Activated CD8-positive, alpha-beta T cell treated with anti-CD3 and anti-CD28 coated beads for 36 hours (primary cell): ENCODE measurements around the gene MAP4K1. TPM values are rescaled to one million over a fixed set of nuclear protein-coding genes. Genes with fewer than 3 reads are reported as not detected.

Experiments used
- ATAC-seq: fragments of 200-7000 bp; cut with Tn5 transposase; one replicate; pipeline ENCODE4 v1.10.0; 2021; ENCODE audit warnings: mild to moderate bottlenecking, moderate library complexity
- CTCF ChIA-PET: fragments of 350-600 bp; sonication (Branson Sonifier 250); formaldehyde crosslinking; loops from one replicate; lab custom pipeline; 2021; ENCODE audit warnings: antibody characterized with exemption; lab: Charles Lee
- POLR2A ChIA-PET: fragments of 350-600 bp; sonication (Branson Sonifier 250); formaldehyde crosslinking; loops from one replicate; lab custom pipeline; 2021; ENCODE audit warnings: antibody characterized with exemption; lab: Charles Lee
- DNase-seq: peaks from one replicate; pipeline ENCODE4 v3.0.0-alpha.2; 2020
- H3K27ac Mint-ChIP-seq: one replicate; pipeline ENCODE4 v1.8.0; 2021; ENCODE audit warnings: mild to moderate bottlenecking, mixed read lengths
- H3K27me3 Mint-ChIP-seq: one replicate; pipeline ENCODE4 v1.8.0; 2021; ENCODE audit warnings: mixed read lengths
- H3K36me3 Mint-ChIP-seq: one replicate; pipeline ENCODE4 v1.8.0; 2021; ENCODE audit warnings: low read depth, mixed read lengths
- H3K4me1 Mint-ChIP-seq: one replicate; pipeline ENCODE4 v1.8.0; 2021; ENCODE audit warnings: low read depth, mixed read lengths
- H3K4me3 Mint-ChIP-seq: one replicate; pipeline ENCODE4 v1.8.0; 2021; ENCODE audit warnings: mild to moderate bottlenecking, moderate library complexity, mixed read lengths
- H3K9me3 Mint-ChIP-seq: one replicate; pipeline ENCODE4 v1.8.0; 2021; ENCODE audit warnings: mixed read lengths
- CTCF ChIP-seq: fragments of 200-600 bp; IDR thresholded peaks from one replicate; pipeline ENCODE4 v1.8.0; 2022; ENCODE audit warnings: antibody characterized with exemption, mild to moderate bottlenecking
- intact Hi-C: fragments of 100-400 bp; cut with micrococcal nuclease; formaldehyde crosslinking; loops from one replicate; pipeline ENCODE4 v1.10.0; 2022
- total RNA-seq, 2 experiments: library from RNA; stranded (reverse); gene quantifications; one replicate each; pipeline ENCODE4 v1.2.3, GENCODE V29; 2021

MAP4K1 gene
- total RNA-seq, 2 experiments from 2014 or later: 166 to 174 TPM

- Mint-ChIP-seq H3K36me3 (no peaks in the 10 kb centered on the region), H3K27me3 (peaks cover 7% of the 10 kb centered on the region), H3K4me3 (no peak overlapping the region), H3K27ac (no peak overlapping the region), H3K9me3 (no peaks in the 10 kb centered on the region), H3K4me1 (peaks cover 25% of the 10 kb centered on the region)
- ATAC-seq (no peak), DNase-seq (no peak)
- CTCF ChIA-PET: no interaction called here
- intact Hi-C loops: no loop called here
- POLR2A ChIA-PET: interaction anchor here (1.5 kb wide), 1 partner anchor 37 kb away, joined by 3 read pairs; no protein-coding TSS in a partner anchor
- TF ChIP-seq CTCF: no peak
These were observed 67.4 kb downstream of the MAP4K1 start for GRCh38 chr19:38550376-38550775.

- peaks cover 6% of the 10 kb centered on the region for H3K27me3 Mint-ChIP-seq
- H3K4me3 Mint-ChIP-seq: no peak overlapping the region
- DNase-seq (no peak), ATAC-seq (no peak)
- ChIA-PET POLR2A (no interaction called here), CTCF (no interaction called here)
- TF ChIP-seq CTCF: no peak
- H3K9me3 Mint-ChIP-seq: no peaks in the 10 kb centered on the region
- no peaks in the 10 kb centered on the region for H3K36me3 Mint-ChIP-seq
- no peak overlapping the region for H3K27ac Mint-ChIP-seq
- H3K4me1 Mint-ChIP-seq: peaks cover 23% of the 10 kb centered on the region
- intact Hi-C loops: no loop called here
These were observed 67.8 kb downstream of the MAP4K1 start for GRCh38 chr19:38549942-38550341.

- Mint-ChIP-seq H3K27me3 (peaks cover 6% of the 10 kb centered on the region), H3K4me1 (peaks cover 28% of the 10 kb centered on the region)
These were observed 68.7 kb downstream of the MAP4K1 start for GRCh38 chr19:38549061-38549460.

GRCh38 chr19:38547421-38547820 is 70.3 kb downstream of the MAP4K1 start:
- intact Hi-C loops: no loop called here
- Mint-ChIP-seq H3K36me3 (no peaks in the 10 kb centered on the region), H3K27me3 (no peaks in the 10 kb centered on the region), H3K4me1 (peaks cover 24% of the 10 kb centered on the region), H3K9me3 (no peaks in the 10 kb centered on the region), H3K27ac (no peak overlapping the region), H3K4me3 (no peak overlapping the region)
- ChIA-PET CTCF (no interaction called here), POLR2A (no interaction called here)
- TF ChIP-seq CTCF: no peak
- DNase-seq (no peak), ATAC-seq (no peak)

More at GRCh38 chr19:38549061-38549460, 68.7 kb downstream of the MAP4K1 start:
- no peak for ATAC-seq
- intact Hi-C loops: no loop called here
- ChIA-PET POLR2A (no interaction called here), CTCF (no interaction called here)
- no peak for TF ChIP-seq CTCF
- DNase-seq: no peak
- Mint-ChIP-seq H3K36me3 (no peaks in the 10 kb centered on the region), H3K27ac (no peak overlapping the region), H3K9me3 (no peaks in the 10 kb centered on the region), H3K4me3 (no peak overlapping the region)

- intact Hi-C loops: no loop called here
- Mint-ChIP-seq H3K4me1 (peaks cover 15% of the 10 kb centered on the region), H3K9me3 (peaks cover 3% of the 10 kb centered on the region), H3K27ac (no peak overlapping the region), H3K36me3 (no peaks in the 10 kb centered on the region), H3K27me3 (no peaks in the 10 kb centered on the region), H3K4me3 (no peak overlapping the region)
- TF ChIP-seq CTCF: no peak
- CTCF ChIA-PET: interaction anchor here (0.9 to 3.1 kb wide), 8 partner anchors 30 to 224 kb away, joined by 3 to 26 read pairs (median 8); partner anchors contain the start of genes EIF3K, FAM98C and MAP4K1
- POLR2A ChIA-PET: no interaction called here
- ATAC-seq (no peak), DNase-seq (no peak)
These were observed 72.2 kb downstream of the MAP4K1 start for GRCh38 chr19:38545596-38545995.
